Mesendoderm (in vitro differentiated cells): ENCODE results near the gene DEAF1.
"Not testable (repeated sequence)": the region's sequence is repeated elsewhere in the genome, so short reads cannot be mapped to it uniquely, and the experiment has no call there.

Experiments
- DNase-seq: peaks from one replicate; pipeline ENCODE4 v3.0.0; 2013
- H2AK5ac ChIP-seq: 2 replicates; pipeline ENCODE4 v1.6.1; 2013; ENCODE audit warnings: low read length, inconsistent platforms
- H2BK120ac ChIP-seq: 2 replicates; pipeline ENCODE4 v1.6.1; 2013; ENCODE audit warnings: low read depth, mild to moderate bottlenecking, low read length, moderate library complexity, mixed read lengths
- H2BK15ac ChIP-seq: replicated peaks from 2 replicates; pipeline ENCODE4 v1.6.1; 2013; ENCODE audit warnings: low read depth, mild to moderate bottlenecking, moderate library complexity
- H2BK5ac ChIP-seq: 2 replicates; pipeline ENCODE4 v1.6.1; 2013; ENCODE audit warnings: low read length, inconsistent platforms
- H3K18ac ChIP-seq: 2 replicates; pipeline ENCODE4 v1.6.1; 2013; ENCODE audit warnings: mild to moderate bottlenecking, low read length, mixed read lengths
- H3K23ac ChIP-seq: one replicate; pipeline ENCODE4 v1.6.1; 2013; ENCODE audit warnings: low read length
- H3K27ac ChIP-seq: 2 replicates; pipeline ENCODE4 v1.5.1; 2013; ENCODE audit warnings: low read depth, mild to moderate bottlenecking, inconsistent platforms, low read length, moderate library complexity
- H3K27me3 ChIP-seq: 2 replicates; pipeline ENCODE4 v1.6.1; 2013; ENCODE audit warnings: low read length, control low read depth, mild to moderate bottlenecking, inconsistent platforms; ENCODE audit not compliant: insufficient read depth, poor library complexity
- H3K36me3 ChIP-seq: 2 replicates; pipeline ENCODE4 v1.6.1; 2013; ENCODE audit warnings: low read length, inconsistent platforms; ENCODE audit not compliant: control insufficient read depth, insufficient read depth
- H3K4ac ChIP-seq: one replicate; pipeline ENCODE4 v1.6.1; 2013; ENCODE audit warnings: low read depth, mild to moderate bottlenecking, low read length, moderate library complexity
- H3K4me1 ChIP-seq: 2 replicates; pipeline ENCODE4 v1.6.1; 2013; ENCODE audit warnings: low read depth, low read length, inconsistent platforms; ENCODE audit not compliant: control insufficient read depth
- H3K4me2 ChIP-seq: 2 replicates; pipeline ENCODE4 v1.6.1; 2013; ENCODE audit warnings: low read length
- H3K4me3 ChIP-seq: 2 replicates; pipeline ENCODE4 v1.5.1; 2013; ENCODE audit warnings: mild to moderate bottlenecking, low read length
- H3K56ac ChIP-seq: one replicate; pipeline ENCODE4 v1.6.1; 2013; ENCODE audit warnings: low read length
- H3K79me1 ChIP-seq: 2 replicates; pipeline ENCODE4 v1.6.1; 2013; ENCODE audit warnings: low read length, inconsistent platforms
- H3K79me2 ChIP-seq: 2 replicates; pipeline ENCODE4 v1.6.1; 2013; ENCODE audit warnings: mild to moderate bottlenecking, low read length; ENCODE audit not compliant: control insufficient read depth, insufficient read depth
- H3K9ac ChIP-seq: 2 replicates; pipeline ENCODE4 v1.6.1; 2013; ENCODE audit warnings: low read length, inconsistent platforms
- H4K5ac ChIP-seq: one replicate; pipeline ENCODE4 v1.6.1; 2013; ENCODE audit warnings: low read length
- H4K8ac ChIP-seq: one replicate; pipeline ENCODE4 v1.6.1; 2013; ENCODE audit warnings: low read depth, mild to moderate bottlenecking, control low read depth, low read length, moderate library complexity
- WGBS: extraction: QIAGEN DNeasy Blood & Tissue Kit; methylation state at CpG from one replicate; pipeline ENCODE4 v1.1.7; 2013; ENCODE audit warnings: low lambda C conversion rate, missing lambda C conversion rate; ENCODE audit not compliant: insufficient coverage; ENCODE audit errors: extremely low coverage; 5-methylcytosine and 5-hydroxymethylcytosine counted together

Gene DEAF1

GRCh38 chr11:656426-656825, 38.6 kb downstream of the DEAF1 start:
- H3K9ac ChIP-seq = no peak overlapping the region
- no peaks in the 10 kb centered on the region for H3K79me2 ChIP-seq
- no peaks in the 10 kb centered on the region for H3K27me3 ChIP-seq
- H3K79me1 ChIP-seq = no peaks in the 10 kb centered on the region
- no peak overlapping the region for H4K8ac ChIP-seq
- no peak overlapping the region for H3K18ac ChIP-seq
- H3K36me3 ChIP-seq = no peaks in the 10 kb centered on the region
- DNase-seq = no peak
- no peak overlapping the region for H3K4me3 ChIP-seq
- no peak overlapping the region for H3K4ac ChIP-seq
- H2AK5ac ChIP-seq = no peak overlapping the region
- H3K23ac ChIP-seq = no peak overlapping the region
- H3K4me1 ChIP-seq = no peaks in the 10 kb centered on the region
- no peak overlapping the region for H2BK120ac ChIP-seq
- H3K56ac ChIP-seq = no peak overlapping the region
- no peak overlapping the region for H3K4me2 ChIP-seq
- H2BK5ac ChIP-seq = no peak overlapping the region
- no peak overlapping the region for H2BK15ac ChIP-seq
- H4K5ac ChIP-seq = no peak overlapping the region
- no CpG with 5 or more reads among the region's 14 CpGs for WGBS
- no peak overlapping the region for H3K27ac ChIP-seq

- H3K4ac ChIP-seq = no peak overlapping the region
- no peak overlapping the region for H4K8ac ChIP-seq
- H3K4me1 ChIP-seq = no peaks in the 10 kb centered on the region
- no peak for DNase-seq
- H3K27me3 ChIP-seq = no peaks in the 10 kb centered on the region
- no peak overlapping the region for H3K18ac ChIP-seq
- no peaks in the 10 kb centered on the region for H3K79me1 ChIP-seq
- no CpG with 5 or more reads among the region's 30 CpGs for WGBS
- no peak overlapping the region for H3K27ac ChIP-seq
- H3K4me2 ChIP-seq = no peak overlapping the region
- no peaks in the 10 kb centered on the region for H3K79me2 ChIP-seq
- H2BK120ac ChIP-seq = no peak overlapping the region
- H2AK5ac ChIP-seq = no peak overlapping the region
- no peaks in the 10 kb centered on the region for H3K36me3 ChIP-seq
- no peak overlapping the region for H4K5ac ChIP-seq
- H3K56ac ChIP-seq = no peak overlapping the region
- no peak overlapping the region for H3K9ac ChIP-seq
- no peak overlapping the region for H3K4me3 ChIP-seq
- H2BK15ac ChIP-seq = no peak overlapping the region
- H3K23ac ChIP-seq = no peak overlapping the region
- H2BK5ac ChIP-seq = no peak overlapping the region
Measured at GRCh38 chr11:655036-655726, 39.8 kb downstream of the DEAF1 start.

GRCh38 chr11:654444-654843, 40.6 kb downstream of the DEAF1 start:
- H3K4me3 ChIP-seq, H4K5ac ChIP-seq, H2AK5ac ChIP-seq, H3K36me3 ChIP-seq, H3K79me1 ChIP-seq, H3K27ac ChIP-seq, H3K27me3 ChIP-seq, H3K4me1 ChIP-seq, H3K4ac ChIP-seq, H3K79me2 ChIP-seq, H3K56ac ChIP-seq, H3K23ac ChIP-seq, H2BK120ac ChIP-seq, H3K4me2 ChIP-seq, H3K18ac ChIP-seq, H2BK5ac ChIP-seq, H3K9ac ChIP-seq, DNase-seq, H4K8ac ChIP-seq, H2BK15ac ChIP-seq: not testable (repeated sequence)
- WGBS = no CpG with 5 or more reads among the region's 12 CpGs

GRCh38 chr11:653837-654236, 41.2 kb downstream of the DEAF1 start:
- no peak overlapping the region for H3K18ac ChIP-seq
- no peak for DNase-seq
- no peak overlapping the region for H2BK15ac ChIP-seq
- no peak overlapping the region for H3K23ac ChIP-seq
- H3K56ac ChIP-seq = no peak overlapping the region
- H3K9ac ChIP-seq = no peak overlapping the region
- no CpG with 5 or more reads among the region's 15 CpGs for WGBS
- H2AK5ac ChIP-seq = no peak overlapping the region
- no peak overlapping the region for H2BK5ac ChIP-seq
- no peaks in the 10 kb centered on the region for H3K27me3 ChIP-seq
- H2BK120ac ChIP-seq = no peak overlapping the region
- no peak overlapping the region for H4K8ac ChIP-seq
- H3K4me1 ChIP-seq = no peaks in the 10 kb centered on the region
- H3K4ac ChIP-seq = no peak overlapping the region
- no peaks in the 10 kb centered on the region for H3K36me3 ChIP-seq
- H3K79me1 ChIP-seq = no peaks in the 10 kb centered on the region
- H3K27ac ChIP-seq = no peak overlapping the region
- H3K4me2 ChIP-seq = no peak overlapping the region
- no peak overlapping the region for H3K4me3 ChIP-seq
- H3K79me2 ChIP-seq = no peaks in the 10 kb centered on the region
- H4K5ac ChIP-seq = no peak overlapping the region

- H4K8ac ChIP-seq, H2BK15ac ChIP-seq, H3K9ac ChIP-seq, H3K18ac ChIP-seq, H3K27me3 ChIP-seq, H3K4ac ChIP-seq, DNase-seq, H3K4me2 ChIP-seq, H2BK120ac ChIP-seq, H3K4me1 ChIP-seq, H3K27ac ChIP-seq, H2AK5ac ChIP-seq, H3K4me3 ChIP-seq, H3K79me2 ChIP-seq, H3K79me1 ChIP-seq, H3K56ac ChIP-seq, H3K23ac ChIP-seq, H3K36me3 ChIP-seq, H2BK5ac ChIP-seq, H4K5ac ChIP-seq: not testable (repeated sequence)
- no CpG with 5 or more reads among the region's 14 CpGs for WGBS
Measured at GRCh38 chr11:653136-653535, 41.9 kb downstream of the DEAF1 start.

- no peak overlapping the region for H3K56ac ChIP-seq
- H3K27ac ChIP-seq = no peak overlapping the region
- H3K4ac ChIP-seq = no peak overlapping the region
- no peak overlapping the region for H4K8ac ChIP-seq
- no peak overlapping the region for H2AK5ac ChIP-seq
- WGBS = no CpG with 5 or more reads among the region's 10 CpGs
- H3K18ac ChIP-seq = no peak overlapping the region
- no peak for DNase-seq
- no peak overlapping the region for H3K4me2 ChIP-seq
- H3K4me1 ChIP-seq = no peaks in the 10 kb centered on the region
- no peaks in the 10 kb centered on the region for H3K79me2 ChIP-seq
- H3K27me3 ChIP-seq = no peaks in the 10 kb centered on the region
- H2BK5ac ChIP-seq = no peak overlapping the region
- H3K9ac ChIP-seq = no peak overlapping the region
- H2BK15ac ChIP-seq = no peak overlapping the region
- no peak overlapping the region for H3K23ac ChIP-seq
- no peak overlapping the region for H3K4me3 ChIP-seq
- H3K79me1 ChIP-seq = no peaks in the 10 kb centered on the region
- no peaks in the 10 kb centered on the region for H3K36me3 ChIP-seq
- no peak overlapping the region for H4K5ac ChIP-seq
- H2BK120ac ChIP-seq = no peak overlapping the region
Measured at GRCh38 chr11:650482-650881, 44.5 kb downstream of the DEAF1 start.
